HTR-8/SVneo (cell line): ENCODE results near the gene SCARB1.
A peak's percentile ranks its signal among the peaks of the same experiment; 100 is the strongest.

ENCODE experiments used
- DNase-seq: peaks from one replicate; pipeline ENCODE4 v3.0.0; 2011; ENCODE audit warnings: low spot score, mixed read lengths; ENCODE audit not compliant: insufficient read length
- FAIRE-seq: peaks from 2 replicates; lab custom pipeline; 2011; peaks lifted over from hg19 to GRCh38; lab: Jason Lieb, UNC

Gene SCARB1

DNA sequence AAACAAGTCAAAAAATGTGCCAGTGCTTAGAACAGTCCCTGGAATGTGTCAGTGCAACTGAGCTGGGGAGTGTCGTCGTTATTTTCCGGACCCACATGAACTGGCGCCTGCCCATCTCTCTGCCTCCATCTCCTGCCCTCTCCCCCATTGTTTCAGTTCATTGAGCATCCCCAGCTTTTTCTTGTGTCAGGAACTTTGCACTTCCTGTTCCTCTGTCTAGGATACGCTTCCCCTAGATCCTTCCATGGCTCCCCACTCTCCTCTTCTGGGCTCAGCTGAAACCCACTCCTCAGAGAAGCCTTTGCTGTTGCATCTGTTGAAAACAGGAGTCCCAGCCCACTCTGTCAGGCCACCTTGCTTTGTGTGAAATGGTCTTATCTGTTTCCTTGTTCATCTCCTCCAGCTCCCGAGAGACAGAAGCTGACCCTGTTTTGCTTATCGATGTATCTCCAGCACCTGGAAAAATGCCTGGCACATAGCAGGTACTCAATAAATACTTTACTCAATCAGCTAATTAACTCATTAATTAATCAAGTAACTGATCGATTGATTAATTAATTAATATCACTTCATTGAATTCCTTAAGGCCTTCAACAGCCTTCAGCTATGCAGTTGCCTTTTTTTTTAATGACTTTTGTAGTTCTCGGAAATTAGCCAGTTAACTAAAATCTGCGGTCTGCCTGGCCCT is 2.7 kb upstream of the SCARB1 start:
- FAIRE-seq: no peak
- no peak for DNase-seq

DNA sequence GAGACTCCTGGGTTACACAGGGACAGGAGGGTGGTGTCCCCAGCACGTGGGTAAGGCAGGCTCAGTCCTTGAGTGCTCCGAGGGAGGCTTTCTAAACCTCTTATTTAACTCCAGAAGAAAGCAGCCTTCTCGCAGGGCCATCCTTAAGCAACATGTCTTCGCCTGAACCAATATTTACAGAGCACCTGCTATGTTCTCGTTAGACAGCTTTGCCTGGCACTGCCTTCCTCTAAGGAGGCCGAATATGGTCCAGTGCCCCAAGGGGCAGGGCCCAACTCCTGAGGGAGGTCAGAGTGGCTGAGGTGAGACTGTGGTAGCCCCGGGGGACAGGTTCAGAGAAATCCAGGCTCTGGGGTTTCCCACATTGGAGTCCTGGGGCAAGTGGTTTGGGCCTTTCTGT is 2.1 kb upstream of the SCARB1 start:
- FAIRE-seq (no peak), DNase-seq (no peak)

DNA sequence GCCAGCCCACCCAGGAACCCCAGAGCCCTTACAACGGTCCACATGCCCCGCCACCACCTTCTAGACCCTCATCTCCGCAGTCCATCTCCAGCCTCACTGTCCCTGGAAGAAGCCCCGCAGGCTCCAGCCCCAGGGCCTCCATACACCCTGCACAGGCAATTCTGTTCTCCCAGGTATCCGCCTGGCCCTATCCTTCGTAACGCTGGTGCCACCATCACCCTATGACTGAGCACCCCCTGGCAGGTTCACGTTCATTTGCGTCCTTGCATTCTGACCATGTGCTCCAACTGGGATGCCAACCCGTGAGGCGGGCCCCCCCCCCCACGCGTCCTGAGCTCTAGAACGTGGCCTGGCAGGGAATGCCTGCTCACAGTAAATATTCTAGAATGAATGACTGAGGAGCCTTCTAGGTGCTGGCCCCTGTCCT is 675 bp upstream of the SCARB1 start:
- no peak for FAIRE-seq
- no peak for DNase-seq

DNA sequence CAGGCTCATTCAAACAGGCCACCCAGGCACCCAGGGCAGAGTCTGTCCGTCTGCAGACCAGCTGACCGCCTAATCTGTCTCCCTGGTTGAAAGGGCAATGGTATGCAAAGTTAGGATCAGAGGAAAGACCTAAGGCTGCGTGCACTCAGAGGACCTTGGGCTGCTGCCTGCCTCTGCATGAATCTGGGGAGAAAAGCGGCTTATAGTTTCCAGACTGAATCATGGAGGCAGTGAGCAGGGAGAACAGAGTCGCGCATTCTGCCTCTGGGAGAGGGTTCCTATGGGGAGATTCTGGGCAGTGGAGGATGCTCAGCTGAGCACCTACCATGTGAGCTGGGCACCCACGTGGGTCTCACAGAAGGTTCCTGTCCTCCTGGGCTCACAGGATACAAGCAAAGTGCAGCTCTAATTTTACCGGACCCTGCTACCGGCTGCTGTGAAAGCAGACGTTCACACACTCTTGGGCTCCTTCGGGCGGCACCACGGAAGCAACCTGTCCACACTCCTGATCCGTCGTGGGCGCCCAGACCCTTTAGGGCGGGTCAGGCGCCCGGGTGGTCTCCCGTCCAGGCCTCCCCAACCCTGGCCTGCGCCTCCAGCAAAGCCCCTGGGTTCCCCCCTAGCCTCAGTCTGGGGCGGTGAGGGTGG is 772 bp downstream of the SCARB1 start:
- DNase-seq (peak; percentile 34), FAIRE-seq (no peak)

DNA sequence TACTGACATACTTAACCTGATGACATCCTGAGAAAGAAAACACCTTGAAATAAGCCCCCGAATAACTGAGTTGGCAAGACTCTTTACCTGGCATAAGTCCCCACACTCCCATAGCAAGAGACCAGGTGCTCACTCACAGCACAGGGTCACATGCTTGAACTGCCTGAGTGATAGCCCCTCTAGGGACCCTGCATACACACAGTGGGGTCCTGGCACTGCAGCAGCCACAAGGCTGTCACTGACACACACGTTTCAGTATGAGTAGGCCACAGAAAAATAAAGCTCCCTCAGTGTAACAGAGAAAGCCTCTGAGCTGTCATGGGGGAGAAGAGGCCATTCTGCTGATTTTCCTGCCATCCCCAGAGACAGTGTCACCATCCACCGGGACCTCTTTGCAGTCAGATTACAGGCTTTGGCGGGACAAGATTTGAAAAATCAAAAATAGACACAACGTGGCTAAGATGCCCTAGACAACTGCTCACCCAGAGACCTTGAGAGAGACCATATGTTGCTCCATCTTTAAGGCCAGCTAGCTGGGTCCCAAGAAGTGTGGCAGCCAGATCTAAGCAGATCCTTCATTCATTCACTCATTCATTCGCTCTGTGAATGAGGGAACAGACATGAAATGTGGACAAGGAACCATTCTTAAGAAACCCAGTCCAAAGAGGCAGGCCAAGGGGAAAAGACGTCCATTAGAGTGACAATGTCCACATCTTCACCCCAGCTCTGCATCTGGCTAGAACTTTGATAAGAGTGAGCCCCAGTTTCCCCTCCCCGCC is 1.6 kb downstream of the SCARB1 start:
- FAIRE-seq (no peak), DNase-seq (no peak)

DNA sequence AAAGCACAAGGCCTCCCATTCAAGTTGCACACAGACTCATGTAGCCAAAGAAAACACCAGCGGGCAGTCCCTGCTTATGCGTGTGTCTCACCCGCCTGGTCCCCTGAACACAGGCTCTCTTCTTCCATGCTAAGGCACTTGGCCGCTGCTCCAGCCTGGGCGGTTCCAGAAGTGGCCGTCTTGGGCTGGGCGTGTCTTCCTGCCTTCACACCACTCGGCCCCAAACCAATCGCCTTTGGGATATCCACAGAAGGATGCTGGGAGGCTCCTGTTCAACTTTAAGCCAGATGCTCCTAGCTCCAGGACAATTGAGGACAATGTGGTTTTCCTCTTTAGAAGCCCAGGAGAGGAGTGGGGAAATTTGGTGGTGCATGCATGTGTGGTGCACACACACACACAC is 2.2 kb downstream of the SCARB1 start:
- FAIRE-seq: no peak

DNA sequence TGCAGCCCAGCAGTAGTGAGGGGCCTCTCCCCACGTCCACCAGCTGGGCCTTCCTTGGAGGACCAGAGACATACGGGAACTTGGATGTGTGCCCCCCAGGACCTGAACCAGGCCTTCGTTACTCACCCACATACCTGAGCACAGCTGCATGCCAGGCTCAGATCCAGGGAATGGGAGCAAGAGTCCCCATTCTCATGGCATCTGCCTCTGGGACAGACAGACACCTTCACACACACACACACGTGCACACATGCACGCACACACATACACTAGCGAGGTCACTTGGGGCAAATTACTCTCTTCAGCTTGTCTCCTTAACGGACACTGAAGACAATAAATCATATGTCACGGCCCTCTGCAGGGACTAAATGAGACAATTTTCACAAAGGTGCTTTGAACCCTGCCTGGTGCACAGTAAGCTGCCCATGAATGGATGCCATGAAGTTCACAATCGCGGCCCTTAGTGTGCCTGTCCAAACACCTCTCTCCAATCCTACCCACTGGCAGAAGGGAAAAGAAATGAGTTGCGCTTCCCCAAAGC is 5.7 kb downstream of the SCARB1 start:
- DNase-seq: no peak

More for the DNA sequence above, 2.2 kb downstream of the SCARB1 start:
- no peak for DNase-seq

DNA sequence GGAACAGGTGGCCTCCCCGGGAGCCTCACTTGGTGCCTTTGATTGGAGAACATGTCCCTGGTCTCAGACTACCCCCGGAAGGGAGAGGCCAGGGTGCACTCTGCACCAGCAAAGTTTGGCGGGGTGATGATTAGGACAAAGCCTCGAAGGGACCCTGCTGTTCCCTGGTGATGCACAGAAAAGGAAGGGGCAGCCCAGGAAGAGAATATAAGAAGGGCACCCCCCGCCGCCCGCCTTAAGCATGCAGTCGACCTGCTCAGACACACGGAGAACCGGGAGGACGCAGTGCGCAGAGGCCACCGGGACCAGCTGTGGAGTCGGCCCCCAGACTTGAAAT is 6.9 kb downstream of the SCARB1 start:
- DNase-seq (no peak), FAIRE-seq (no peak)

More for the DNA sequence above, 5.7 kb downstream of the SCARB1 start:
- no peak for FAIRE-seq

DNA sequence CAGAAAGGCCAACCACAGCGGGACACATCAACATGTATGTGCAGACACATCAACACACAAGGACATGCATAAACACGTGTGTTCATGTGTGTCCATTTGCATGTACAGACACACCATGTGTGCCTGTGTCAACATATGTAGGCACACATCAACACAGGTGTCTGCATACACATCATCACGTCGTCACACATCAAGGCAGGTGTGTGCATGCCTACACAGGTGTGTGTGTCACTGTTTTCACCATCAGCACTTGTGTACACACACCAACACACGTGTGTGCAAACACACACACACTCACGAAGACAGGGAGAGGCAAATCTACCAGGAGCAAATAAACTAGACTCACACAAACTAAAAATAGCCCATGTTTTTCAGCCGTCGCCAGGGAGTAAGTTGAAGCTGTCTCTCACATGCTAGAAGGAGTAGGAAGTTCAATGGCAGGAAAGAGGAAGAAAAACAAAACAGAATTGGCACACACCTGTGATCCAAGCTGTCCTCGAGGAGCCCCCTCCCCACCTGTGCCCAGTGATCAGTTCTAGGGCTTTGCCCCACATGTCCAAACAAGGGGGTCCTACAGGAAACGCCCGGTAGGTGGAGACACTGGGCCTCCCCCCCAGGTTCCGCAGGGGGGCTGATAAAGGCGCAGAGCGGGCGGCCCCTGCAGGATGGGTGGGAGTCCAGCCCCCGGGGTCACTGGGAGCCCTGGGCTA is 7.4 kb downstream of the SCARB1 start:
- FAIRE-seq (peak; percentile 70), DNase-seq (no peak)

DNA sequence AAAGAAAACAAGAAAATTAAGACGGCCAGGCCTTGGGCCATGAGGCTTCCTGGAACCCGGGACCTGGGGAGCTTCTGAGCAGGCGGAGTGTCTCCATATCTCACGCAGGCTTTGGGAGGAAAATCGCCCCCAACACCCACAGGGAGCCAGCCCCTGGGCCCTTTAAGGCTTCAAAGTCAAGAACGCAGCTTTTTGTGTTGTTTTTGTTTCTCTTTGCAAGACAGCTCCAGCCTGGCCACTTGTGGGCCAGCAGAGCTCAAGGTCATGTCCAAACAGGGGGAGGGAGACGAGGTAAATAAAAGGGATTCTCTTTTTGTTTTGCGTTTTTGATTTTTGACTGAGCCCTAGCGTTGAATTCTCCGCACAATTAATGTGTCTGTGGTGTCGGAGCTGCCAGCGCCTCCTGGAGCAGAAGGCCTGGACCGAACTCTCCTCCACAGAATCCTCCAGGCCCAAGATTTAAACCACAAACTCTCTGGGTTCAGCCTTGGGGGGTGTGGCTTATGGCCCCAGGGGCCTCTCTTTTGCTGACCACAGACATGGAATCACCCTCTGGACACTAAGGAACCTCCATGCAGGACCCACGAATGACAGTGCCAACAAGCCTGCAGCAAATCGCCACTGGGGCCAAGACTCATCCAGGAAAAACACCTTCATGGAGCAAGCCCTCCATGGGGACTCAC is 8.2 kb downstream of the SCARB1 start:
- DNase-seq: no peak
- FAIRE-seq: no peak

DNA sequence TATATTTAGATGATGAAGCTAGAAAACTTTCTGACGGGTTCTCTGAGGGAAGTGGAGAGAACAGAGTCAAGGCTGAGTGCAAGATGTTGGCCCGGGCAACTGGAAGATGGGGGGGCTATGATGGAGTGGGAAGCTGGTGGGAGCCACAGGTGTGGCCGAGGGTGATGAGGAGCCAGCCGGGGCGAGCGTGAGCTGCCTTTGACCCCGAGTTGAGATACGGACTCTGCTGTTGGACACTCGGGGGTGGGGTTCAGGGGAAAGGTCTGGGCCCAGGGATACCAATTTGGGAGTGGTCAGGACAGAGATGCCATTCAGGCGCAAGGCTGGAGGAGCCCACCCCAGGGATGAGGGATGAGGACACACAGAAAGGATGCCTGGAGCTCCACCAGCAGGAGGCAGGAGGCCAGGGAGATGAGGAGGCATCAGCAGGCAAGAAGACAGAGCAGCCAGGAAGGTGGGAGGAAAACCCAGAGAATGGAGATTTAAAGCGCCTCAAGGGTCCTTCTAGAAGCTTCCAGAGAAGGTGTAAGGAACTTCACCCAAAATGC is 9.0 kb downstream of the SCARB1 start:
- no peak for DNase-seq
- FAIRE-seq: no peak

DNA sequence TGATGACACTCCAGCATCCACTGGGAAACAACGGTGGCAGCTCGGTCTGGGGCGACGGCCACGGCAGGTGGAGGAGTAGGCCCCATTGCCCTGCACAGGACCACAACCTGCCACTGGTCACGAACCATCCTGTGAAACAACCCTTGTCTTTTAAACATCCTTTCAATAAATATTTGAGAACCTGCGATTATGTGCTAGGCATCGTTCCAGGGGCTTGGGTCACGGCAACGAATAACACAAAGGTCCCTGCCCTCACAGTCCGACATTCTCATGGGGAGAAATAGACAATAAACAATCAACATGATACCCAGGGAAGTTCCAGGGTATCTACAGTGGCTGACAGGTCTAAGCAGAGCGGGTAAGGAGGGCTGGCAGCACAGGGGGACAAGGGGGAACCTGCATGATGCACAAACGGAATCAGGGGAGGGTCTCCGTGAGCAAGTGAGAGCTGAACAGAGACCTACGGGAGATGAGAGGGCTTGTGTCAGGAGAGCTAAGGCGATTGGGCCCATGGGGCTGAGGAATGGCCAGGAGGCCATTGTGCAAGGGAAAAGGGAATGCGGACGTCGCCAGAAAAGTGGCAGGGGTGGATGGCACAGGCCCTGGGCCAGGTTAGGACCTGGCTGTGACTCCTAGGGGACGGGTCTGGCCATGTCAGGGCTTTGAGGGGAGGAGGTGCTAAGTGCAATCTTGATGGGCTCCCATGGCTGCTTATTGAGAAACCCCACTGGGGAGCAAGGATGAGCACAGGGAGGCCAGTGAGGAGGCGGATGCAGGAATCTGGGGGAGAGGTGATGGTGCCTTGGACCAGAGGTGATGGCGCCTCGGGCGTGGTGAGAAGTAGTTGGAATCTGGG is 9.7 kb downstream of the SCARB1 start:
- DNase-seq (no peak), FAIRE-seq (no peak)

DNA sequence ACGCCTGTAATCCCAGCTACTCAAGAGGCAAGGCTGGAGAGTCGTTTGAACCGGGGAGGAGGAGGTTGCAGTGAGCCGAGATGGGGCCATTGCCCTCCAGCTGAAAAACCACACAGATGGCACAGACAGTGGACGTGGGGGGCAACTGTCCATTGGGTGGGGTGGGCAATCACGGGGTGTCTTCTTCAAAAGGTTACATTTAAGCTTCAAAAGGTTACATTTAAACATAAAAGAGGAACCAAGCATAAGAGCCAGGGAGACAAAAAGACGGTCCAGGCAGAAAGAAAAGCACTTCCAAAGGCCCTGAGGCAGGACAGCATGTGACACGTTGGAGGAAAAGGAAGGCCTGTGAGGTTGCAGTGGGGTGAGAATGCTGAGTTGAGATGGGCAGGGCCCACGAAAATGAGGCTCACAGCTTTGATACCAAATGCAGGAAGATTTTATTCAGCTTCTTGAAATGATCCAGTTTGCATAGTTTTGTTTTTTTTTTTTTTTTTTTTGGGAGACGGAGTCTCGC is 10.7 kb downstream of the SCARB1 start:
- FAIRE-seq (no peak), DNase-seq (no peak)

DNA sequence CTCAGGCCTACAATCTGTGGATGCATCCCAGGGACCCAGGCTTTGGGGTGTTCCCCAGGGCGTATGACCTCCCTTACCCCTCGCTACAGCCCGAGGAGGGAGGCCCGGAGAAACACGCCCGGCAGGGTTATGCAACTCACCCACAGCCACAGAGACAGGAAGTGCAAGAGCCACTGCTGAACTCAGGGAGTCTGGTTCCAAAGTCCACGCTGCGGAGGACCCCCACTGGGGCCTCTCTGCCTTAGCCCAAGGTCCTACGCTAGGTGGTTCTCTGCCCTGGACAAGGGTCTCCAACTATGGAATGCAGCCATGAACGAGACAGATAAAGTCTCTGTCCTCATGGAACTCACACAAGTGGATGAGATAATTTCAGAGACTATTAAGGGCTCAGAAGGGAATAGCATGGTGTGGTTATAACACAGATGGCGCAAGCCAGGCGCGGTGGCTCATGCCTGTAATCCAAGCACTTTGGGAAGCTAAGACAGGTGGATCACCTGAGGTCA is 11.3 kb downstream of the SCARB1 start:
- DNase-seq: no peak
- no peak for FAIRE-seq

DNA sequence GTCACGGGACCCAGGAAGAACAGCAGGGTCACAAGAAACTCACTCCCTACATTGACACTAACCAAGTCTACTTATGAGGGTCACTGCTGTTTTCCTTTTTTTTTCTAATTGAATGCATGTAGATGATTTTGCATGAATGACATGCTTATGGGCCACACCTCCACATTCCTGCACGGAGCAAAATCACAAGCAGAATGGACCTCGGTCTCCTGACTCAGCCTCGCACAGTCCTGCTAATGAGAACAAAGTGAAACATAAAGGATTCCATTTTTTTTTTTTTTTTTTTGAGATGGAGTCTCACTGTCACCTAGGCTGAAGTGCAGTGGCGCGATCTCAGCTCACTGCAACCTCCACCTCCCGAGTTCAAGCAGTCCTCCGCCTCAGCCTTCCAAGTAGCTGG is 12.3 kb downstream of the SCARB1 start:
- FAIRE-seq (no peak), DNase-seq (no peak)

DNA sequence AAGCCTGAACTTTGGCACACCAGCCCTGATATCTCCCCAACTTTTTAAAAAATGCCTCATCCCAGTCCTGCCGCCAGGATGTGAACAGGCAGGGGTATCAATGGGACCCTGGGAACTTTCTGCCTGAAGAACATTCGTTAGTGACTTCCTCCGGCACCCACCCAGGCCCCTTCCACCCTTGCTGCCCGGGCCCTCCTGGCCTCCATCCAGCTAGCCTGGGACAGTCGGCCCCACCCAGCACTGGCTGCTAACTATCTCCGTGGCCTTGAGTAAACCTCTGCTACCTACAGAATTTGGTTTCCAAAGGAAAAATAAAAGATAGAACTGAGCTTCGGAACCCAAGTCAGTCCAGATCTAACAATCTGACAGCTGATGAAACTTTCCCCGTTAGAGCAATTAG is 14.3 kb downstream of the SCARB1 start:
- FAIRE-seq (no peak), DNase-seq (no peak)

DNA sequence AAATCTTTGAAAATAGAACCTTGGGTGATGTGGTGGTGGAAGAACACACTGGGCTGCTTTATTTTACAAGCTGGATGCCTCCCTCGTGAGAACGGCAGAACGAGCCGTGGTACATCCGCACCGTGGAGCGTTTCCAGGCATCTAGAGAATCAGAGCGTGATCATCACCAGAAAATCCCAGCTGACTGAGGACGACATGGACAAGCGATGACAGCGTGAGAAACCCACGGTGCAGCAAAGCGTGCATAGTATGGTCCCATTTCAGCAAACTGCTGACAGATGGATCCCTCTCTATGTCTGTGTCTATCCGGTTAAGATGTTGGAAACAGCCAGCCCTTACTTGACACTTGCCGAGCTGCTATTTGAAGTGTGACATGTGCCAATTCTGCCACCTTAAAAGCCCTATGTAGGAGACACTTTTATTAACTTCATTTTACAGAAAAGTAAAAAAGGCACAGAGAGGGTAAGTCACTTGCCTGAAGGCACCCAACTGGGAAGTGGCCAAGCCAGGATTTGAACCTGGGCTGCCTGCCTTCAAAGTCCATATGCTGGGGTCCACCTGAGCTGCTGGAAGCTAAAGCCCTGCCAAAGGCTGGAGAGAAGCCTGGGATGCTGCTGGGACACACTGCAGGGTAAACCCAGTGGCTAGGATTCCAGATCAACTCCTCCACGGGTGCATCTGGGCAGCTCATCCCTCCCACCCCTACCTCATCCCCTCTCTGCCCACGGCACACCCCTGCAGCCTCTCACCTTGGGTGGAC is 14.9 kb downstream of the SCARB1 start:
- FAIRE-seq (no peak), DNase-seq (no peak)
